A172 (cell line): Measurements from ENCODE around the gene SYNJ2. TPM values are rescaled to one million over a fixed set of nuclear protein-coding genes. Genes with fewer than 3 reads are reported as not detected.

ENCODE experiments used
- DNase-seq: peaks from one replicate; pipeline ENCODE4 v3.0.0-alpha.2; 2015; ENCODE audit warnings: low spot score
- total RNA-seq: library from RNA; depleted of rRNA; stranded (reverse); fragments of >200 nt; shearing (Covaris generic); gene quantifications from 2 replicates; pipeline ENCODE4 v1.2.3, GENCODE V29; 2014

SYNJ2 gene
- total RNA-seq, 1 experiment from 2014 or later, result 53.7 TPM

- DNase-seq, result no peak
These were observed 96.0 kb downstream of the SYNJ2 start for GRCh38 chr6:158077676-158078075.

GRCh38 chr6:158078320-158078719 lies 96.7 kb downstream of the SYNJ2 start:
- no peak for DNase-seq

GRCh38 chr6:158080849-158081656 lies 99.4 kb downstream of the SYNJ2 start:
- DNase-seq, result no peak

- DNase-seq, result no peak
These were observed 99.9 kb downstream of the SYNJ2 start for GRCh38 chr6:158081657-158081935.

- no peak for DNase-seq
These were observed 102.0 kb downstream of the SYNJ2 start for GRCh38 chr6:158083455-158084325.

GRCh38 chr6:158085261-158086053 lies 103.8 kb downstream of the SYNJ2 start:
- DNase-seq, result no peak

GRCh38 chr6:158086054-158086503 lies 104.4 kb downstream of the SYNJ2 start:
- DNase-seq, result no peak

GRCh38 chr6:158086504-158087223 lies 105.0 kb downstream of the SYNJ2 start:
- no peak for DNase-seq

GRCh38 chr6:158087224-158087867 lies 105.7 kb downstream of the SYNJ2 start:
- DNase-seq, result no peak

- no peak for DNase-seq
These were observed 111.1 kb downstream of the SYNJ2 start for GRCh38 chr6:158092806-158093205.

GRCh38 chr6:158095031-158095430 lies 113.4 kb downstream of the SYNJ2 start:
- DNase-seq, result no peak

GRCh38 chr6:158095671-158096070 lies 114.0 kb downstream of the SYNJ2 start:
- DNase-seq, result no peak

GRCh38 chr6:158103228-158103627 lies 121.6 kb downstream of the SYNJ2 start:
- no peak for DNase-seq

- no peak for DNase-seq
These were observed 123.0 kb downstream of the SYNJ2 start for GRCh38 chr6:158104696-158105095.

- DNase-seq, result no peak
These were observed 128.1 kb downstream of the SYNJ2 start for GRCh38 chr6:158109748-158110147.

- DNase-seq, result no peak
These were observed 129.3 kb downstream of the SYNJ2 start for GRCh38 chr6:158110986-158111385.

- DNase-seq, result no peak
These were observed 130.3 kb downstream of the SYNJ2 start for GRCh38 chr6:158111987-158112386.

- no peak for DNase-seq
These were observed 132.1 kb downstream of the SYNJ2 start for GRCh38 chr6:158113802-158114201.

- DNase-seq, result no peak
These were observed 133.4 kb downstream of the SYNJ2 start for GRCh38 chr6:158115102-158115501.

- DNase-seq, result no peak
These were observed 133.8 kb downstream of the SYNJ2 start for GRCh38 chr6:158115508-158115907.

- no peak for DNase-seq
These were observed 137.2 kb downstream of the SYNJ2 start for GRCh38 chr6:158118886-158119285.
